Effector memory CD8-positive, alpha-beta T cell (primary cell): ENCODE results near the gene ATP10B.

Source experiments
- ATAC-seq: fragments of 150-1000 bp; cut with Tn5 transposase; replicated peaks from 2 replicates; pipeline ENCODE4 v1.10.0; 2021; ENCODE audit warnings: mild to moderate bottlenecking, moderate library complexity
- DNase-seq, 3 experiments: peaks; one replicate each; pipeline ENCODE4 v3.0.0; 2021
- H3K27ac Mint-ChIP-seq, 2 donors: one replicate each; pipeline ENCODE4 v1.8.0; 2022; ENCODE audit warnings: mild to moderate bottlenecking in 2 of 2, mixed read lengths in 2 of 2, moderate library complexity in 2 of 2
- H3K27me3 Mint-ChIP-seq, 2 donors: one replicate each; pipeline ENCODE4 v1.8.0; 2022; ENCODE audit warnings: mixed read lengths in 2 of 2
- H3K36me3 Mint-ChIP-seq: one replicate; pipeline ENCODE4 v1.8.0; 2022; ENCODE audit warnings: mild to moderate bottlenecking, moderate library complexity, mixed read lengths; ENCODE audit not compliant: insufficient read depth
- H3K4me1 Mint-ChIP-seq, 2 donors: one replicate each; pipeline ENCODE4 v1.8.0; 2022; ENCODE audit warnings: low read depth in 2 of 2, mixed read lengths in 2 of 2
- H3K4me3 Mint-ChIP-seq, 2 donors: one replicate each; pipeline ENCODE4 v1.8.0; 2022; ENCODE audit warnings: mild to moderate bottlenecking in 2 of 2, mixed read lengths in 2 of 2, moderate library complexity in 2 of 2
- H3K9me3 Mint-ChIP-seq, 2 donors: one replicate each; pipeline ENCODE4 v1.8.0; 2022; ENCODE audit warnings: mixed read lengths in 2 of 2

ATP10B gene

DNA sequence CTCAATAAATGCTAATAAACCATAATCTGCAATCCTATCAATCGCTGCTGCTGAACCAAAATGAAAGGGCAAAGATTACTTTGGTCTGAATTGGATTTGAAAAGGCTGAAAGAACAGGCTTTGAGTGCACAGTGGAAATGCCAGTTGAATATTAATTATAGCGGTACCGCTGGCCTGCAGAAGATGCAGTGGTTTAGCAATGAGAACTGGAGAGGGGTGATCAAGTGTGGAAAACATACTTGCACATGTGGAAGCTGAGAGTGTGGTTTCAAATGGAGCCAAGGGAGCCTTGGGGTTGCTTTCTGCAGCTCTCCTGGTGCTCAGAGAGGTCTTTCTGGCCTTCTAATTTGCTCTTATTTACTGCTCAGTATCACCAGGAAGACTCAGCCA lies 296.4 kb downstream of the ATP10B start:
- H3K4me3 Mint-ChIP-seq = no peak overlapping the region
- no peaks in the 10 kb centered on the region for H3K36me3 Mint-ChIP-seq
- ATAC-seq = no peak
- H3K27ac Mint-ChIP-seq = no peak overlapping the region
- no peak for DNase-seq
- no peaks in the 10 kb centered on the region for H3K9me3 Mint-ChIP-seq
- H3K4me1 Mint-ChIP-seq = no peaks in the 10 kb centered on the region
- peaks cover 0 to 13% of the 10 kb centered on the region in 2 donors for H3K27me3 Mint-ChIP-seq

GRCh38 chr5:160550075-160550474 lies 301.9 kb downstream of the ATP10B start:
- no peaks in the 10 kb centered on the region for H3K36me3 Mint-ChIP-seq
- no peak for ATAC-seq
- H3K27ac Mint-ChIP-seq = no peak overlapping the region
- DNase-seq = no peak
- H3K4me3 Mint-ChIP-seq = no peak overlapping the region
- H3K9me3 Mint-ChIP-seq = no peaks in the 10 kb centered on the region
- H3K27me3 Mint-ChIP-seq = peaks cover 0 to 46% of the 10 kb centered on the region in 2 donors
- no peaks in the 10 kb centered on the region for H3K4me1 Mint-ChIP-seq

GRCh38 chr5:160548949-160549645 lies 302.9 kb downstream of the ATP10B start:
- H3K9me3 Mint-ChIP-seq = no peaks in the 10 kb centered on the region
- H3K4me1 Mint-ChIP-seq = no peaks in the 10 kb centered on the region
- no peak overlapping the region for H3K27ac Mint-ChIP-seq
- ATAC-seq (no peak), DNase-seq (no peak)
- peaks cover 0 to 46% of the 10 kb centered on the region in 2 donors for H3K27me3 Mint-ChIP-seq
- no peaks in the 10 kb centered on the region for H3K36me3 Mint-ChIP-seq
- H3K4me3 Mint-ChIP-seq = no peak overlapping the region

DNA sequence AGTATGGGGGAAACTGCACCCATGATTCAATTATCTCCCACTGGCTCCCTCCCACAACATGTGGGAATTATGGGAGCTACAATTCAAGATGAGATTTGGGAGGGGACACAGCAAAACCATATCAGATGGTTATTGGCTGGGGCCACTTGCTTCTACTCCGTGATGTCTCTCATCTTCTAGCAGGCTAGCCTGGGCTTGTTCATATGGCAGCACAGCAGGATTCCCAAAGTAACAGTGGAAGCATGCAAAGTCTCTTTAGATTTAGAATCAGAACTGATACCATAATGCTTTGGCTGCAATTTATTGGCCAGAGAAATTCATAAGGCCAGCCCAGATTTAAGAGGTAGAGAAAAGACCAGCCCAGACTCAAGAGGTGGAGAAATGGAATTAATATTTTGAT lies 304.1 kb downstream of the ATP10B start:
- no peaks in the 10 kb centered on the region for H3K4me1 Mint-ChIP-seq
- peaks cover 0 to 46% of the 10 kb centered on the region in 2 donors for H3K27me3 Mint-ChIP-seq
- H3K9me3 Mint-ChIP-seq = no peaks in the 10 kb centered on the region
- ATAC-seq = no peak
- no peaks in the 10 kb centered on the region for H3K36me3 Mint-ChIP-seq
- H3K4me3 Mint-ChIP-seq = no peak overlapping the region
- no peak overlapping the region for H3K27ac Mint-ChIP-seq
- no peak for DNase-seq

- DNase-seq (no peak), ATAC-seq (no peak)
- Mint-ChIP-seq H3K9me3 (no peaks in the 10 kb centered on the region), H3K4me3 (no peak overlapping the region), H3K27ac (no peak overlapping the region), H3K36me3 (no peaks in the 10 kb centered on the region), H3K27me3 (peaks cover 0 to 40% of the 10 kb centered on the region in 2 donors), H3K4me1 (no peaks in the 10 kb centered on the region)
Measured at GRCh38 chr5:160547061-160547460, 304.9 kb downstream of the ATP10B start.

- Mint-ChIP-seq H3K36me3 (no peaks in the 10 kb centered on the region), H3K4me1 (no peaks in the 10 kb centered on the region), H3K4me3 (no peak overlapping the region), H3K9me3 (no peaks in the 10 kb centered on the region), H3K27me3 (peaks cover 0 to 35% of the 10 kb centered on the region in 2 donors), H3K27ac (no peak overlapping the region)
- ATAC-seq (no peak), DNase-seq (no peak)
Measured at GRCh38 chr5:160545832-160546231, 306.2 kb downstream of the ATP10B start.

DNA sequence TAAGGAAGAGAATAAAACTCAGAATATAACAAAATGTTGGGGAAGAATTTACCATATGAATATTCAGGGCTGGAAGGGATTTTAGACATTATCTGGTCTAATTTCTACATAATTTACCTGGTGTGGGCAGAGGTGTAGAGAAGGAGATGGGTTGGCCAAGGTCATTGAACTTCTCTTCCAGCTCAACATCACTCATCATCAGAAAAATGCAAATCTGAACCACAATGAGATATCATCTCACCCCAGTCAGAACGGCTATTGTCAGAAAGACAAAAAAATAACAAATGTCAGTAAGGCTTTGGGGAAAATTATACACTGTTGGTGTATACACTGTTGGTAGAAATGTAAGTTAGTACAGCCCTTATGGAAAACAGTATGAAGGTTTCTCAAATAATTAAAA lies 308.6 kb downstream of the ATP10B start:
- ATAC-seq (no peak), DNase-seq (no peak)
- Mint-ChIP-seq H3K4me3 (no peak overlapping the region), H3K36me3 (no peaks in the 10 kb centered on the region), H3K27ac (no peak overlapping the region), H3K4me1 (no peaks in the 10 kb centered on the region), H3K27me3 (peaks cover 0 to 11% of the 10 kb centered on the region in 2 donors), H3K9me3 (no peaks in the 10 kb centered on the region)

DNA sequence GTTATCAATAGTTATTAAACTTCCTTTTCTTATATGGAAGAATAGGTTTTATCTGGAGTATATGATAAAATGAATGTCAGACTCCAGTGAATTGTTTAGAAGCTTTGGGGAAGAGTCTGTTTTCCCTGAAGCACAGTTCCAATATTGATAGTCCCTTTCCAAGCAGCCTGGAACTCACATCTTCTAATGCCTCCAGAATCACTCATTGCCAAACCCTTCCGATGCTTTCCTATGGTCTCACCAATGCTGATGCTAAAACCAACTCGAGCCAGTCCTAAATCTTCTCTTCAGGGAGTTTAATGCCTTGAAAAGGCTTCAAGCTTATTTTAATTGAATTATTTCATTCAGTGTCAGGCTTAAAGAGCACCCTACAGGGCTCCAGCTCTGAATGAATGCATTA lies 309.2 kb downstream of the ATP10B start:
- DNase-seq (no peak), ATAC-seq (no peak)
- no peaks in the 10 kb centered on the region for H3K9me3 Mint-ChIP-seq
- H3K4me1 Mint-ChIP-seq = no peaks in the 10 kb centered on the region
- no peaks in the 10 kb centered on the region for H3K36me3 Mint-ChIP-seq
- peaks cover 0 to 5% of the 10 kb centered on the region in 2 donors for H3K27me3 Mint-ChIP-seq
- no peak overlapping the region for H3K27ac Mint-ChIP-seq
- no peak overlapping the region for H3K4me3 Mint-ChIP-seq

- no peaks in the 10 kb centered on the region for H3K27me3 Mint-ChIP-seq
- ATAC-seq (no peak), DNase-seq (no peak)
- no peaks in the 10 kb centered on the region for H3K36me3 Mint-ChIP-seq
- H3K27ac Mint-ChIP-seq = no peak overlapping the region
- H3K4me1 Mint-ChIP-seq = no peaks in the 10 kb centered on the region
- no peak overlapping the region for H3K4me3 Mint-ChIP-seq
- H3K9me3 Mint-ChIP-seq = no peaks in the 10 kb centered on the region
Measured at GRCh38 chr5:160542281-160542680, 309.7 kb downstream of the ATP10B start.

- Mint-ChIP-seq H3K4me3 (no peak overlapping the region), H3K4me1 (no peaks in the 10 kb centered on the region), H3K36me3 (no peaks in the 10 kb centered on the region), H3K27me3 (no peaks in the 10 kb centered on the region), H3K9me3 (no peaks in the 10 kb centered on the region), H3K27ac (no peak overlapping the region)
- no peak for DNase-seq
- ATAC-seq = no peak
Measured at GRCh38 chr5:160539431-160539830, 312.6 kb downstream of the ATP10B start.

DNA sequence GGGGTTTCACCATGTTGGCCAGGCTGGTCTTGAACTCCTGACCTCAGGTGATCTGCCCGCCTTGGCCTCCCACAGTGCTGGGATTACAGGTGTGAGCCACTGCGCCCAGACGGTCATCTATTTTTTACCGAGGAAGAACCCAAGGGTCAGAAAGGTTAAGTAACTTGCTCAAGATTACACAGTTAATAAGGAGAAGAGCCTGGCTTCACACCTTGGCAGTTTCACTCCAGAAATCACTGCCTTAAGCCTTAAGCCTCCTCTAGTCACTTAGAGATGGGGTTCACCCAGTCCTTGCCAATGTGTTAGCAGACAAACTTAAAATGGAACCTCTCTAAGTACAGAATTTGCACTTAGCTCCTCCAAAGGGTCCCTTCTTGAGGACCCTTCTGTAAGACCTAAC lies 314.1 kb downstream of the ATP10B start:
- H3K4me1 Mint-ChIP-seq = no peaks in the 10 kb centered on the region
- H3K27ac Mint-ChIP-seq = no peak overlapping the region
- DNase-seq (no peak), ATAC-seq (no peak)
- no peak overlapping the region for H3K4me3 Mint-ChIP-seq
- H3K27me3 Mint-ChIP-seq = peaks cover 0 to 6% of the 10 kb centered on the region in 2 donors
- no peaks in the 10 kb centered on the region for H3K9me3 Mint-ChIP-seq
- H3K36me3 Mint-ChIP-seq = no peaks in the 10 kb centered on the region

DNA sequence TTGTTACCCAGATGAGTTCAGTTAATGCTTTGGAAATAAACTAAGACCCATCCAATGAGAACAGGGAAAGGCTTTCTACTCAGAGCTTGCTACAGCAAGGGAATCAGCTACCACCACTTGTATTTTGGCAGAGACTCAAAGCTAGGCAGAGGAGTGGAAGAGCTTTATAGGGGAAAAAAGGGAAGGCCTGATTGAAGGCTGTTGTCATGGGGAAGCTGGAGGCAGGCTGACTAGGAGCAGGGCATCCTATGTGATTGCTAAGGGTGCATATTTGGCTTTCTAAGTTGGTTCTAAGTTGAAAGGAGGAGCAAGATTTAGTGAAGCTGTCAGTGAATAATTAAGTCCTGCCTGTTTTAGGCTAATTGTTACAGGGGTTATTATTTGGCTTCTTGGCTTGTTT lies 314.9 kb downstream of the ATP10B start:
- Mint-ChIP-seq H3K4me3 (no peak overlapping the region), H3K27me3 (peaks cover 0 to 6% of the 10 kb centered on the region in 2 donors), H3K27ac (no peak overlapping the region), H3K4me1 (no peaks in the 10 kb centered on the region), H3K9me3 (no peaks in the 10 kb centered on the region), H3K36me3 (no peaks in the 10 kb centered on the region)
- no peak for ATAC-seq
- DNase-seq = no peak

- Mint-ChIP-seq H3K27ac (no peak overlapping the region), H3K9me3 (no peaks in the 10 kb centered on the region), H3K36me3 (no peaks in the 10 kb centered on the region), H3K4me3 (no peak overlapping the region), H3K4me1 (no peaks in the 10 kb centered on the region), H3K27me3 (peaks cover 0 to 16% of the 10 kb centered on the region in 2 donors)
- DNase-seq = no peak
- no peak for ATAC-seq
Measured at GRCh38 chr5:160534914-160535313, 317.1 kb downstream of the ATP10B start.

GRCh38 chr5:160534125-160534524 lies 317.9 kb downstream of the ATP10B start:
- Mint-ChIP-seq H3K27ac (no peak overlapping the region), H3K4me3 (no peak overlapping the region), H3K4me1 (no peaks in the 10 kb centered on the region), H3K36me3 (no peaks in the 10 kb centered on the region), H3K9me3 (no peaks in the 10 kb centered on the region), H3K27me3 (peaks cover 0 to 16% of the 10 kb centered on the region in 2 donors)
- DNase-seq (no peak), ATAC-seq (no peak)
